Activated CD8-positive, alpha-beta memory T cell treated with anti-CD3 and anti-CD28 coated beads for 1 hour (primary cell): ENCODE data around the gene PIAS2.
"Not testable (repeated sequence)": the region's sequence is repeated elsewhere in the genome, so short reads cannot be mapped to it uniquely, and the experiment has no call there.

ENCODE experiments used
- DNase-seq, 2 donors: peaks; one replicate each; pipeline ENCODE4 v3.0.0-alpha.2; 2020; ENCODE audit warnings: low read depth in 1 of 2; ENCODE audit errors: extremely low read depth in 1 of 2

Gene PIAS2

GRCh38 chr18:46903406-46903805, 13.9 kb downstream of the PIAS2 start:
- DNase-seq, result no peak

- DNase-seq, result no peak
These were observed 17.9 kb downstream of the PIAS2 start for GRCh38 chr18:46899274-46899948.

DNA sequence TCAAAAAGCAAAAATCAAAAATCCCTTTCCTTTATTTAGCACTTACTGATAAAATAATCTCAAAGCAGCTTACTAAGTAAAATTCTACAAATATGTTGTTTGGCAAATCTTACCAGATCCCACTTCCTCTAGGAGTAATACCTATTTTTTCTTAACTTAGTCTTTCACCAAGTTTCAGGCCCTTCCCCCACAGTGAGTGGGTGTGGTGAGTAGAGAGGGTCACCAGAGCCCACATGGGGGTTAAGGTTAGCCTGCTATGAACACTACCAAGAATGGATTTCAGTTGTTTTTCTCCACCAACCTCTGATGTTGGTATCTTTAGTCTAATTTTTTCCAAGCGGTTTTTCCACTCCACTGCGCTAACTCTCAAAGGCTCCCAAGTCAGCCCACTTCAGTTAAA, 23.2 kb downstream of the PIAS2 start:
- DNase-seq, result no peak

GRCh38 chr18:46893360-46893759, 23.9 kb downstream of the PIAS2 start:
- DNase-seq, result no peak

GRCh38 chr18:46892842-46893241, 24.5 kb downstream of the PIAS2 start:
- DNase-seq, result no peak

DNA sequence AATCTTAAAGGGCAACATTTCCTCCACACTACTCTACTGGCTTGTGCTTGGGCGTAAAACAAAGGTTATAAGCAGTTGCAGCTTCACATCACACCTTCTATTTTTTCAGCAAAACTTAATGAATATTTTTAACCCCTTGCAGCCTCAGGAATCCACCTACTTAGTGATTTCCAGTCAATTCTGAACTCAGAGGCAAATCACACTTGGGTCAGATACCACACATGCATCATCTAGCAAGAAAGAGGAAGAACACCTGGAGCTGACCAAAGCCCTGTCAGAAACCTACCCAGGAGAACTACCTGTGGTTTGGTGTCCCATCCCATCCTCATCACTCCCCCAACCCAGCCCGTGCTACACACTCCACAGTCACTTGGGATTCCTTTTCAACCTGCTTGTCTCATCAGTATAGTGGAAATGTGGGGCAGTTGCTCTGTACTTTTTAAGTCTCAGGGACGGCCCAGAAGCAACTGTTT, 25.5 kb downstream of the PIAS2 start:
- DNase-seq, result no peak

- DNase-seq, result no peak
These were observed 28.3 kb downstream of the PIAS2 start for GRCh38 chr18:46888965-46889364.

- no peak for DNase-seq
These were observed 30.4 kb downstream of the PIAS2 start for GRCh38 chr18:46886893-46887292.

DNA sequence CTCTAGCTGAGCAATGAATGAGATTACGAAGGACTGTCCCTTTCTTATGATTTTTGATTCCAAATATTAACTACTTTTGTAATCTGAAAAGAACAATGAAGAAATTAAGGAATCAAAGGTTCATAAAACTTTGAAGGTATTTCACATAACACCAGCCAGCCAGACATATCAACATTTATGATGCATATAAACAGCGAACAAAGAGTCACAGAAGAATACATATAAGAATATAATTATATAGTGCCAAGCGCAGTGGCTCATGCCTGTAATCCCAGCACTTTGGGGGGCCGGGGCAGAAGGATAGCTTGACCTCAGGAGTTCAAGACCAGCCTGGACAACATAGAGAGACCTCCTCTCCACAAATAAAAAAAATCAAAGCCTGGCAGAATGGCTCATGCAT, 34.1 kb downstream of the PIAS2 start:
- no peak for DNase-seq

DNA sequence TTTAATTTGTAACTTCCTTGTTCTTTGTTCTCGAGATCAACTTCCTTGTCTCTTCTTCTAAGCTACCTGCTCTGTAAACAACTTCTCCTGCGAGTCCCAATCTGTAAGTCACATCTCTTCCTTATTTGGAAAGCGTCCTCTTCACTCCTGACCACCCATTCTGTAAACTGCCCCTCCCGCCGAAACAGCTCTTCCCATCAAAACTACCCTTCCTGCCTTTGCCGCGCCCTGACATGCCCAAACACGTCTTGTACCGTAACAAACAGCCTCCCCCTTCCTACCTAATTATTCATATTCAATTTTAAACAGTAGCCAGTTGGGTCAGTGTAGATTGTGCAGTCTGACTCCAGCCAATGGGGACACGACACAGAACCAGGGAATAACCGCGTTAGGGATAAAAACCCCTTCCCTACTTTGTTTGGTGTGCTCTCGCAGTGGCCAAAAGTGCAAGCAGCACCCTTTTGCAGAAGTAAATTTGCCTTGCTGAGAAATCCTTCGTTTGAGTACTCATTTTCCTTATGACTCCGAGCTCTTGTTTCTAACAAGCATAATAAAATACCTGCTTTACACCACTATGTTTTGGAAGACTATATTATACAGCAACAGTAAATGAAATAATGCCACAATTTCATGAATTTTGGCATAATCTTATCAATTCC, 39.8 kb downstream of the PIAS2 start:
- DNase-seq, result no peak

GRCh38 chr18:46868169-46868921, 49.0 kb downstream of the PIAS2 start:
- DNase-seq, result no peak

GRCh38 chr18:46867367-46868143, 49.8 kb downstream of the PIAS2 start:
- no peak for DNase-seq

DNA sequence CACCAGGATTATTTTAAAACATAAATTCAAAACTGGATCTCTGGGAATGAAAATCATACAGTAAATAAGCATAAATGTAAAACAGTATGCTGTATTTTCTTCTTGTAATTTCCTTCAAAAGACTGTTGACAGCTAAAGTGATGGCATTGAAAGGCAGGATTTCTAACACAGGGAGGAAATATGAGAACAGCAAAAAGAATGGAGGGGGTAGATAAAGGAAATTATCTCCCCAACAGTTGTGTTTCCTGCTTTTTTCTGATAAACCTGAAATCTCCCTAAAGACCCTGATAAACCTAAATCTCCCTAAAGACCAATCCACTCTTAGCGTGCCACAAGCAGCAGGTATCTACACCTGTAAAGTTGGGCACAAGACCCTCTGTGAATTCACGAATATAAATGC, 50.8 kb downstream of the PIAS2 start:
- DNase-seq, result no peak

DNA sequence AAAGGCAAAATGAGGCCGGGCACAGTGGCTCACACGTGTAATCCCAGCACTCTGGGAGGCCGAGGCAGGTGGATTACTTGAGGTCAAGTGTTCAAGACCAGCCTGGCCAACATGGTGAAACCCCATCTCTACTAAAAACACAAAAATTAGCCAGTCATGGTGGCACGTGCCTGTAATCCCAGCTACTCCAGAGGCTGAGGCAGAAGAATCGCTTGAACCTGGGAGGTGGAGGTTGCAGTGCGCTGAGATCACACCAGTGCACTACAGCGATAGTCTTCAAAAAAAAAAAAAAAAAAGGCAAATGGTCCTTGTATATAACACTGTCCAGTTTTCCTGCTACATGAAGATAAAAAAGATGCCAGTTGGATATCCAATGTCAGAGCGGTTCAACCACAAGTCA, 52.1 kb downstream of the PIAS2 start:
- not testable (repeated sequence) for DNase-seq

- DNase-seq, result no peak
These were observed 57.5 kb downstream of the PIAS2 start for GRCh38 chr18:46859855-46860254.

- no peak for DNase-seq
These were observed 59.0 kb downstream of the PIAS2 start for GRCh38 chr18:46858290-46858689.

GRCh38 chr18:46856973-46857372, 60.3 kb downstream of the PIAS2 start:
- DNase-seq, result no peak

DNA sequence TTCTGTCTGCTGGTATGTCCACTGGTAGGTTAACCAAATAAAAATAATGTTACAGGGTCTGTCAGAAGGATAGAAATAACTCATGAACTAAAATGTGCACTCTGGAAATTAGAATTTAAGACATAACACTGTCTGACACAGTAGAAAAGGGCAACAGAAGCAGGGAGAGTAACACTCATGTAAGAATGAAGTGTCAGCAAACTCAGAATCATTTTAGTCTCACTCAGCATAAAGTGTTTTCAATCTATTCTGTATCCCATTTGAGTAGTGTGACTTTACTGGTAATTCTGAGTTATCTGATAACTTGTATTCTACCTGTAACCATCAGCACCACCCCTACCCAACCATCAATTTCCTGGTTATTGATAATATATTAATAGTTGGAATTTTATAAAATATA, 68.3 kb downstream of the PIAS2 start:
- no peak for DNase-seq

DNA sequence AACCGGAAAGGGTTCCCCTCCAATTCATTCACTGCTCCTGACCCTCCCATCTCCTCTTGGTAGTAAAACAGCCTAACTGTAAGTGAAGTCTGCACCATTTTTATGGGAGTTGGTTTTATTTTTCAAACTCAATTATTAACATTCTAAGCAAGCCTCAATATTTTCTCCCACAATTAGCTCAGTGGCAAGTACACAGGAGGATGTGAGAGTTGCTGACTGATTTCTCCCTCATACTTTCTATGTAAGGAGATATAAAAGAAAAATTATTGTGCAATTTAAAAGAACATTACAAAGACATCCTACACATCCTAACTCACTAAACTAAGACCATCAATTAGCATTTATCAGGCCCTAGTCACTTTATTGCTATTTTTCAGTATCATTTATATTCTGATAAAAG, 73.9 kb downstream of the PIAS2 start:
- DNase-seq, result no peak

DNA sequence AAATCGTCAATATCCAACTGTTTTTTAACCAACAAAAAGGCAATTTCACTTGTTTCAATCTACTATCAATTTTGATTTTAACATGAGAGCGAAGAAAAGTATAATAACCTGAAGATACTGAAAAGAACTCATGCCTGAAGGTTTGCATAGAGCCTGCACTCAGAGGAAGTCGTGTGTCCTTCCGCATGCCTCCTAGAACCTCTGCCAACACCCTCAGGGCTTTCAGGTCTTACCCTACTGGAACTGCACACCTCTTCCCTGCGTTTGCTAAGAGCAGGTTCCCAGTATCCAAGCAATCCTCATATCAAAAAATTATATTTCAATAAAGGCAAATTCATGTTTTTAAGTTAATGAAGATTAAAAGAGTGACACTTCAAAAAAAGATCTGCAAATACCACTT, 74.7 kb downstream of the PIAS2 start:
- DNase-seq, result no peak

DNA sequence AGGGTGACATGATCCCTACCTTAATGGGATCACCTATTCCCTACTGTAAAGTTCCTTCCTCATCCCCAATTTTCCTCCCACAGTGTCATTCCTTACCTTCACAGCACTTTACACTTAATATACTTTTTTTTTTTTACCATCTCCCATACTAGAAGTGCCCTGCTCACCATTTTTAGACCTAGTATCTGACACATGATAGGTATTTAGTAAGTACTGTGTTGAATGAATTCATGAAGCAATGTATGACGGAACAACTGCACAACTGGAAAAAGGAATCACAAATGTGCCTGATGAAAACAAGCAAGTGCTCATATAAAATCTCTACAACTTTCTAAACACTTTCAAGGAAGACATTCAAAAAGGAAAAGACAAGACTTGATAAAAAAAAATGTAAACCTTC, 83.4 kb downstream of the PIAS2 start:
- no peak for DNase-seq
